Activated naive CD4-positive, alpha-beta T cell treated with anti-CD3 and anti-CD28 coated beads, Interleukin-2, amount 50 U/mL, for 72 hours (primary cell): ENCODE measurements around the gene ADAMTSL4. TPM values are rescaled to one million over a fixed set of nuclear protein-coding genes. Genes with fewer than 3 reads are reported as not detected.

Experiments
- ATAC-seq, 2 donors: fragments of 150-1000 bp; cut with Tn5 transposase; 2 replicates each; pipeline ENCODE4 v1.10.0; 2021; ENCODE audit warnings: mild to moderate bottlenecking in 2 of 2, moderate library complexity in 2 of 2
- DNase-seq, 2 donors: peaks; one replicate each; pipeline ENCODE4 v3.0.0; 2021 to 2022; ENCODE audit warnings: low spot score in 2 of 2
- H3K27ac Mint-ChIP-seq, 2 donors: one replicate each; pipeline ENCODE4 v1.8.0; 2022; ENCODE audit warnings: mild to moderate bottlenecking in 2 of 2, mixed read lengths in 2 of 2
- H3K36me3 Mint-ChIP-seq, 2 donors: one replicate each; pipeline ENCODE4 v1.8.0; 2022; ENCODE audit warnings: mixed read lengths in 2 of 2
- H3K9me3 Mint-ChIP-seq, 2 donors: one replicate each; pipeline ENCODE4 v1.8.0; 2022; ENCODE audit warnings: mixed read lengths in 2 of 2
- total RNA-seq, 2 donors: library from RNA; stranded (reverse); gene quantifications; one replicate each; pipeline ENCODE4 v1.2.3, GENCODE V29; 2022

ADAMTSL4 gene
- total RNA-seq, 2 donors from 2014 or later: 0.96 to 2.9 TPM

DNA sequence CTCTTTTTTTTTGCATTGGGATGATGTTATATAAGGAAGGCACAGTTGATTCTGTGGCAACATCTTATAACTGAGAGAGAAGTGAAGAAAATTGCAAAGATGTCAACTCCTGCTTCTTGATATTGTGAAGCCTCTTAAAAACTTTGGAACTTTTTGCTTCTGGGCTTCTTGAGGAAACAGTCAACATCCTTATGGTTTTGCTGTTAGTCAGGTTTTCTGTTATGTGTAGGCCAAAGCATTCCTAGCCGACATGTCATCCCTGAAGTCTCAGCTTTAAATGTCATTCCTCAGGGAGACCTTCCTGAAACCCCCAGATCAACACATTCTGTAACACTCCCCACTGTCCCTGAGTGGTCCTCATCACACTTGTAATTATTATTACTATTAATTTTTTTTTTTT is 21.0 kb upstream of the ADAMTSL4 start:
- H3K9me3 Mint-ChIP-seq: no peaks in the 10 kb centered on the region

GRCh38 chr1:150529017-150529416 is 20.2 kb upstream of the ADAMTSL4 start:
- DNase-seq: no peak
- no peaks in the 10 kb centered on the region for H3K9me3 Mint-ChIP-seq
- no peak overlapping the region for H3K27ac Mint-ChIP-seq

More for the DNA sequence above, 21.0 kb upstream of the ADAMTSL4 start:
- no peaks in the 10 kb centered on the region for H3K36me3 Mint-ChIP-seq
- ATAC-seq: no peak
- DNase-seq: no peak
- no peak overlapping the region for H3K27ac Mint-ChIP-seq

GRCh38 chr1:150530491-150531159 is 18.6 kb upstream of the ADAMTSL4 start:
- Mint-ChIP-seq H3K27ac (peak overlapping the region in 1 of 2 donors; percentile 1), H3K9me3 (no peaks in the 10 kb centered on the region), H3K36me3 (no peaks in the 10 kb centered on the region)
- ATAC-seq: no peak
- DNase-seq: no peak

More at GRCh38 chr1:150529017-150529416, 20.2 kb upstream of the ADAMTSL4 start:
- no peaks in the 10 kb centered on the region for H3K36me3 Mint-ChIP-seq
- ATAC-seq: no peak

DNA sequence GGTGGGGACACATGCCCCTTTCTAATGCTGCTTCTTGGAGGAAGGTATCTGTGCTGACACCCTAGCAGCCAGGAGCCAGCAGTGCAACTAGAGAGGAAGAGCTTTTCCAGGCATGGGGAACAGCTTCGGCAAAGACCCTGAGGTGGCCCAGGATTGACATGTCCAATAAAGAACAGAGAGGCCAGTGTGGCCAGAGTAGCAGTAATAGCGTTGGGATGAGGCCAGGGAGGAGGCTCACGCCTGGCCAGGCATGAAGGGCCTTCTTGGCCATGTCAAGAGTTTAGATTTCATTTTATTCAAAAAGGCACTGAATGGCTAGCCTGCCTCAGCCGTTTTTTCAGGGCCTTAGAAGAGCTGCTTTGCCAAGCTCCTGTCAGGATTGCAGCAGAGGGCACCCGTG is 16.3 kb upstream of the ADAMTSL4 start:
- Mint-ChIP-seq H3K9me3 (no peaks in the 10 kb centered on the region), H3K27ac (no peak overlapping the region), H3K36me3 (no peaks in the 10 kb centered on the region)
- DNase-seq (no peak), ATAC-seq (peak in 1 of 2 donors; percentile 7)

DNA sequence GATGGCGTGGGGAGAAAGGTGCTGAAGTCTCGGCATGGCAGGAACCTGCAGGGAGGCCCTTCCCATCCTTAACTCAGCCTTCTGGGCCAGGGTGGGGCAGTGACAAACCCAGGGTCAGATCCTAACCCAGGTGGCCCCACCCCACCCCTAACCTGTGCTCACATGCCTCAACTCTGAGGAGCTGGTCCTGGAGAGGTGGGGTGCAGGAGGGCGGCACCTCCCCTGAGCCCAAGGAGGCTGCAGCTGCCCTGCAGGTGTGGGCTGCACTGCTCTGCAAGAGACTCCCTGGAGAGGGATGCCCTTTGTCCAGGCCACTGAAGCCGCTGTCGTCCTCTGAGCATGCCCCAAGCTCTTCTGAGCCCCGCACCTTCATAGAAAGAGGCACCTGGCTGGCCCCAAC is 15.2 kb upstream of the ADAMTSL4 start:
- Mint-ChIP-seq H3K27ac (no peak overlapping the region), H3K36me3 (no peaks in the 10 kb centered on the region), H3K9me3 (no peaks in the 10 kb centered on the region)
- ATAC-seq (no peak), DNase-seq (no peak)

DNA sequence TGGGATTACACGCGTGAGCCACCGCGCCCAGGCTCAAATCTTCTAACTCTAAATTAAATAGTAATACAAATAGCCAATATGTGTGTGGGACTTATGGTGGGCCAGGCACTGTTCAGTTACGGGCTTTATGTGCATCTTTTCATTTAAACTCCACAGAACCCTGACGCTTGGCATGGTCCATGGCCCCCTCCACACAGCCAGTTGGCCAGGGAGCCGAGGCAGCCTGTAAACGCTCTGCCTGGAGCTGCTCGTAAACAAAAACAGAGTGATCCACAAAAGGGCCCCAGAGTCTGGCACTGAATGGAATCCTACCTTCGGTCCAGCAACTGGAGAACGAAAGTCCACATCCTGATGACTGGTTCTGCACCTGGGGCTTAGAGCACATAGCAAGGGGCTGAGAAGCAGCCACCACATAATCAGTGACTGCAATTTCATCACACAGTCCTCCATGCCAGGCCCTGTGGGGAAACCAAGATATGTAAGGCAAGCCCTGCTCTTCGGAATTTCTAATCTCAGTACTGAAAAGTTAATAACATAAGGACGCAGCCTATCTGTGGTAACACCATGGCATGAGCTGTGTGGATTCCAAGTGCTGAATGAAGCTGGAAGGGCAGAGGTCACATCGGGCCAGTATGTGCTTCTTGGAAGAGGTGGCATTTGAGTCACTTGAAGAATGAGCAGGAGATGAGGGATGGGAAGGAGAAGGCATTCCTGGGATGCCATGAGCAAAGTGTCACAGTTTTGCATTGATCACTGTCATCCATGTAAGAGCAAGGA is 13.5 kb upstream of the ADAMTSL4 start:
- DNase-seq (no peak), ATAC-seq (no peak)
- H3K9me3 Mint-ChIP-seq: no peaks in the 10 kb centered on the region
- H3K27ac Mint-ChIP-seq: peak overlapping the region in 1 of 2 donors; percentile 1
- H3K36me3 Mint-ChIP-seq: no peaks in the 10 kb centered on the region

GRCh38 chr1:150536836-150537731 is 12.1 kb upstream of the ADAMTSL4 start:
- Mint-ChIP-seq H3K9me3 (no peaks in the 10 kb centered on the region), H3K27ac (peak overlapping the region in 1 of 2 donors; percentile 74)
- ATAC-seq: no peak

GRCh38 chr1:150537732-150538684 is 11.2 kb upstream of the ADAMTSL4 start:
- DNase-seq: no peak
- no peak overlapping the region for H3K27ac Mint-ChIP-seq
- H3K36me3 Mint-ChIP-seq: no peaks in the 10 kb centered on the region
- H3K9me3 Mint-ChIP-seq: no peaks in the 10 kb centered on the region
- no peak for ATAC-seq

More at GRCh38 chr1:150536836-150537731, 12.1 kb upstream of the ADAMTSL4 start:
- no peaks in the 10 kb centered on the region for H3K36me3 Mint-ChIP-seq
- no peak for DNase-seq

GRCh38 chr1:150543500-150544143 is 5.6 kb upstream of the ADAMTSL4 start:
- Mint-ChIP-seq H3K27ac (no peak overlapping the region), H3K9me3 (no peaks in the 10 kb centered on the region), H3K36me3 (no peaks in the 10 kb centered on the region)
- DNase-seq (no peak), ATAC-seq (no peak)

DNA sequence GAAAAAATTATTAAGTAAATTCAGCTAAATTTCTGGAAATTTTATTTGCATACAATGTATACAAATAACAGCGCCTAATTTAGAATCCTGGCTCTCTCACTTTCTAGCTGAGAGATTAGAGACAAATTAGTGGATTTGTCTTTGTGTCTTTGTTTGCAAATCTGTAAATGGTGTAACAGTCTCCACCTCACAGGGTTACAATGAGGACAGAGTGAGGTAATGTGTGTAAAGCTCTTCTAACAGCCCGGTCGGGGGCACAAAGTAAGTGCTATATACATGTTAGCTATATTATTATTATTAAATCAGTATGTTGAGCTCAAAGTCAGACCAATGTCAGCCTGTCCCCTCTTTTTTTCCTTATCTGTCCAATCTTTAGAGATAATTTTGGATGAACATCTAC is 5.0 kb upstream of the ADAMTSL4 start:
- H3K27ac Mint-ChIP-seq: no peak overlapping the region
- H3K9me3 Mint-ChIP-seq: no peaks in the 10 kb centered on the region
- ATAC-seq: no peak
- no peaks in the 10 kb centered on the region for H3K36me3 Mint-ChIP-seq
- no peak for DNase-seq

GRCh38 chr1:150545486-150546032 is 3.6 kb upstream of the ADAMTSL4 start:
- H3K27ac Mint-ChIP-seq: no peak overlapping the region
- DNase-seq (no peak), ATAC-seq (no peak)
- no peaks in the 10 kb centered on the region for H3K9me3 Mint-ChIP-seq
- H3K36me3 Mint-ChIP-seq: no peaks in the 10 kb centered on the region

DNA sequence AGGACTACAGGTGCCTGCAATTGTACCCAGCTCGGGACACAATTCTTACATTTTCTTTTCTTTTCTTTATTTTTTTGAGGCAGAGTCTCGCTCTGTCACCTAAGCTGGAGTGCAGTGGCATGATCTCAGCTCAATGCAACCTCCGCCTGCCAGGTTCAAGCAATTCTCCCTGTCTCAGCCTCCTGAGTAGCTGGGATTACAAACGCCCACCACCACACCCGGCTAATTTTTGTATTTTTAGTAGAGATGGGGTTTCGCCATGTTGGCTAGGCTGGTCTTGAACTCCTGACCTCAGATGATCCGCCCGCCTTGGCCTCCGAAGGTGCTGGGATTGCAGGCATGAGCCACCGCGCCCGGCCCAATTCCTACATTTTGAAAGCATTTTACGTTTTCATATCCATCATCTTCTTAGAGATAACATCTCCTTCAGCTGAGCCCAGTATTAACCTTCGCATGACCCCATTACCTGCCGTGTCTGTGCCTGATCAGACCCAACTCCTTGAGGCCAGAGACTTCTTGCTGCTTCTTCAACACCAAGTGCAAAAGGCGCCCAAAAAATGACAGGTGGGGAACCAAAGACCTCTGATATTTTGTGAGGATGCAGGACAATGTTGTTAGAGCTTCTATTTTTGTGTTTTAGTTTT is 2.8 kb upstream of the ADAMTSL4 start:
- DNase-seq (no peak), ATAC-seq (no peak)
- Mint-ChIP-seq H3K9me3 (no peaks in the 10 kb centered on the region), H3K36me3 (no peaks in the 10 kb centered on the region), H3K27ac (no peak overlapping the region)

DNA sequence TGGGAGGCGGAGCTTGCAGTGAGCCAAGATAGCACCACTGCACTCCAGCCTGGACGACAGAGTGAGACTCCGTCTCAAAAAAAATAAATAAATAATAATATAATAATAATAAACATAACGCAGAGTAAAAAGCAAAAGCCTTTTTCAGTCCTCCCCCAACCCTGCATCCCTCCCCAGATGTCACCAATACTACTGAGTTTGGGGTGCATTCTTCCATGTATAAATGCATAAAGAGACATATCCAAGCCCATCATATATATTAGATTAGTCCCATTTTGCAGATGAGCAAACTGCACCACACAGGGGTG is 930 bp upstream of the ADAMTSL4 start:
- DNase-seq (no peak), ATAC-seq (no peak)
- Mint-ChIP-seq H3K36me3 (no peaks in the 10 kb centered on the region), H3K9me3 (no peaks in the 10 kb centered on the region), H3K27ac (no peak overlapping the region)

- Mint-ChIP-seq H3K9me3 (no peaks in the 10 kb centered on the region), H3K27ac (no peak overlapping the region), H3K36me3 (no peaks in the 10 kb centered on the region)
- ATAC-seq (no peak), DNase-seq (no peak)
Observed at GRCh38 chr1:150549496-150550221, 451 bp downstream of the ADAMTSL4 start.
